Measurements from ENCODE around the gene SERAC1.

DNA sequence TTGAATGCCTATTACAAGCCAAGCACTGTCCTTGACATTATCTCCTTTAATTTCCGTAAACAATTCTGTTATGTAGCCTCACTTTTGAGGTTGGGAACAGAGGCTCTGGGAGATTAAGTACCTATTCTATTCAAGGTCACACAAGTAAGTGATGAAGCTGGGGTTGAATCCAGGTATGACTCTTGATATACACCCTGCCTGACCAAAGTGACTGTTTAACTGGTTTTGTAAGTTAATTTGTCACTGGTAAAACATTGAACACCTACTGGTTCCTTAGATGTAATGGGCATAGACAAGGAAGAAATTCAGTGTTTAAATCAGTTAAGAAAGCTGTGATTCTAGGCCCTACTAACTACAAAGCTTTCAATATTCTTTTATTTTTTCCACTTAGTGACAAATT lies 23.0 kb upstream of the SERAC1 start:
- TF ChIP-seq, protein P1, sequence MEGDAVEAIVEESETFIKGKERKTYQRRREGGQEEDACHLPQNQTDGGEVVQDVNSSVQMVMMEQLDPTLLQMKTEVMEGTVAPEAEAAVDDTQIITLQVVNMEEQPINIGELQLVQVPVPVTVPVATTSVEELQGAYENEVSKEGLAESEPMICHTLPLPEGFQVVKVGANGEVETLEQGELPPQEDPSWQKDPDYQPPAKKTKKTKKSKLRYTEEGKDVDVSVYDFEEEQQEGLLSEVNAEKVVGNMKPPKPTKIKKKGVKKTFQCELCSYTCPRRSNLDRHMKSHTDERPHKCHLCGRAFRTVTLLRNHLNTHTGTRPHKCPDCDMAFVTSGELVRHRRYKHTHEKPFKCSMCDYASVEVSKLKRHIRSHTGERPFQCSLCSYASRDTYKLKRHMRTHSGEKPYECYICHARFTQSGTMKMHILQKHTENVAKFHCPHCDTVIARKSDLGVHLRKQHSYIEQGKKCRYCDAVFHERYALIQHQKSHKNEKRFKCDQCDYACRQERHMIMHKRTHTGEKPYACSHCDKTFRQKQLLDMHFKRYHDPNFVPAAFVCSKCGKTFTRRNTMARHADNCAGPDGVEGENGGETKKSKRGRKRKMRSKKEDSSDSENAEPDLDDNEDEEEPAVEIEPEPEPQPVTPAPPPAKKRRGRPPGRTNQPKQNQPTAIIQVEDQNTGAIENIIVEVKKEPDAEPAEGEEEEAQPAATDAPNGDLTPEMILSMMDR (IDR thresholded peaks at IDR 0.05; ENCODE audit: insufficient read depth, low read length), result no peak
- TF ChIP-seq, protein P2, sequence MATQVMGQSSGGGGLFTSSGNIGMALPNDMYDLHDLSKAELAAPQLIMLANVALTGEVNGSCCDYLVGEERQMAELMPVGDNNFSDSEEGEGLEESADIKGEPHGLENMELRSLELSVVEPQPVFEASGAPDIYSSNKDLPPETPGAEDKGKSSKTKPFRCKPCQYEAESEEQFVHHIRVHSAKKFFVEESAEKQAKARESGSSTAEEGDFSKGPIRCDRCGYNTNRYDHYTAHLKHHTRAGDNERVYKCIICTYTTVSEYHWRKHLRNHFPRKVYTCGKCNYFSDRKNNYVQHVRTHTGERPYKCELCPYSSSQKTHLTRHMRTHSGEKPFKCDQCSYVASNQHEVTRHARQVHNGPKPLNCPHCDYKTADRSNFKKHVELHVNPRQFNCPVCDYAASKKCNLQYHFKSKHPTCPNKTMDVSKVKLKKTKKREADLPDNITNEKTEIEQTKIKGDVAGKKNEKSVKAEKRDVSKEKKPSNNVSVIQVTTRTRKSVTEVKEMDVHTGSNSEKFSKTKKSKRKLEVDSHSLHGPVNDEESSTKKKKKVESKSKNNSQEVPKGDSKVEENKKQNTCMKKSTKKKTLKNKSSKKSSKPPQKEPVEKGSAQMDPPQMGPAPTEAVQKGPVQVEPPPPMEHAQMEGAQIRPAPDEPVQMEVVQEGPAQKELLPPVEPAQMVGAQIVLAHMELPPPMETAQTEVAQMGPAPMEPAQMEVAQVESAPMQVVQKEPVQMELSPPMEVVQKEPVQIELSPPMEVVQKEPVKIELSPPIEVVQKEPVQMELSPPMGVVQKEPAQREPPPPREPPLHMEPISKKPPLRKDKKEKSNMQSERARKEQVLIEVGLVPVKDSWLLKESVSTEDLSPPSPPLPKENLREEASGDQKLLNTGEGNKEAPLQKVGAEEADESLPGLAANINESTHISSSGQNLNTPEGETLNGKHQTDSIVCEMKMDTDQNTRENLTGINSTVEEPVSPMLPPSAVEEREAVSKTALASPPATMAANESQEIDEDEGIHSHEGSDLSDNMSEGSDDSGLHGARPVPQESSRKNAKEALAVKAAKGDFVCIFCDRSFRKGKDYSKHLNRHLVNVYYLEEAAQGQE (IDR thresholded peaks at IDR 0.05; ENCODE audit: insufficient replicate concordance, low read depth), result no peak
- TF ChIP-seq SPI1 (IDR thresholded peaks at IDR 0.05; ENCODE audit: borderline replicate concordance, low read depth) (no peak), POLR2AphosphoS5 (IDR thresholded peaks at IDR 0.05; ENCODE audit: low read depth) (no peak), GABPA (IDR thresholded peaks at IDR 0.05; ENCODE audit: low read depth) (no peak)

Measured in HL-60 (cell line).